GM21619 (cell line): Measurements from ENCODE around the gene RNF186.
"Not testable (repeated sequence)": the region's sequence is repeated elsewhere in the genome, so short reads cannot be mapped to it uniquely, and the experiment has no call there.

Experiments
- ATAC-seq: cut with Tn5 transposase; IDR thresholded peaks from one replicate; pipeline ENCODE4 v1.9.1; 2021; ENCODE audit not compliant: unreplicated experiment

RNF186 gene

GRCh38 chr1:19797827-19798226, 17.3 kb downstream of the RNF186 start:
- no peak for ATAC-seq

- ATAC-seq = no peak
Measured at GRCh38 chr1:19794583-19794982, 20.5 kb downstream of the RNF186 start.

GRCh38 chr1:19793360-19794046, 21.6 kb downstream of the RNF186 start:
- no peak for ATAC-seq

GRCh38 chr1:19792237-19793002, 22.7 kb downstream of the RNF186 start:
- ATAC-seq = no peak

- not testable (repeated sequence) for ATAC-seq
Measured at GRCh38 chr1:19790061-19790975, 24.8 kb downstream of the RNF186 start.

GRCh38 chr1:19786988-19787423, 28.1 kb downstream of the RNF186 start:
- no peak for ATAC-seq

GRCh38 chr1:19785660-19786059, 29.4 kb downstream of the RNF186 start:
- no peak for ATAC-seq

- no peak for ATAC-seq
Measured at GRCh38 chr1:19780267-19780877, 34.7 kb downstream of the RNF186 start.

- no peak for ATAC-seq
Measured at GRCh38 chr1:19776933-19777332, 38.1 kb downstream of the RNF186 start.

GRCh38 chr1:19776287-19776686, 38.8 kb downstream of the RNF186 start:
- ATAC-seq = no peak

GRCh38 chr1:19775831-19776230, 39.3 kb downstream of the RNF186 start:
- no peak for ATAC-seq

- no peak for ATAC-seq
Measured at GRCh38 chr1:19775317-19775716, 39.8 kb downstream of the RNF186 start.

GRCh38 chr1:19774180-19774785, 40.8 kb downstream of the RNF186 start:
- no peak for ATAC-seq

GRCh38 chr1:19773485-19773884, 41.6 kb downstream of the RNF186 start:
- no peak for ATAC-seq

GRCh38 chr1:19772053-19772452, 43.0 kb downstream of the RNF186 start:
- no peak for ATAC-seq

- ATAC-seq = no peak
Measured at GRCh38 chr1:19771350-19771749, 43.7 kb downstream of the RNF186 start.

GRCh38 chr1:19770436-19771190, 44.5 kb downstream of the RNF186 start:
- no peak for ATAC-seq

- ATAC-seq = no peak
Measured at GRCh38 chr1:19769211-19769932, 45.7 kb downstream of the RNF186 start.
